DLD1 (cell line): Measurements from ENCODE around the gene C6orf120.

ENCODE experiments used
- in situ Hi-C: cut with HindIII; loops from 2 replicates; pipeline ENCODE4 v1.10.0; 2017; ENCODE audit warnings: low sequenced_read_pairs

The C6orf120 gene

GRCh38 chr6:169724494-169725124 is 22.7 kb downstream of the C6orf120 start, which contains the start of gene PHF10:
TSS of gene PHF10 (minus strand) at chr6:169724500. CDS start at chr6:169723931, 569 bp downstream.
- in situ Hi-C loops, result no loop called here

- in situ Hi-C loops, result no loop called here
These were observed 23.5 kb downstream of the C6orf120 start for GRCh38 chr6:169725125-169726048.

GRCh38 chr6:169726049-169726400 is 24.1 kb downstream of the C6orf120 start:
- in situ Hi-C loops, result no loop called here

DNA sequence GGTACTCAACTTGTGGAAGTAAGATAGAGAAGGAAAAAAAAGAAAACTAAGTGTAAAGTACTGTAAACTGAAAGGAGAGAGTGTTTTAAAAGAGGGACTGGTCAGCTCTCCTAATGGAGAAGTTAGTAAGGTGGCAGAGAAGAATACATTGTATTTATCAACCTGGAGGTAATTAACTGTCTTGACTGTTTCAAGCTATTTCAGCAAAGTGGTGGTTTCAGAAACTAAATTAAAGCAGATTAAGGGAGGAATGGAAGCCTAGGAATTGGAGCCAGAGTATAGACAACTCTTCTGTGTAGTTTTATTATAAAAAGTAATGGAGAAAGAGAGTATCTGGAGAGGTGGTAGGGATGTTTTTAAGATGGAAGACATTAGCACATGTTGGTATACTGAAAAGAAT is 25.0 kb downstream of the C6orf120 start:
- in situ Hi-C loops, result no loop called here

DNA sequence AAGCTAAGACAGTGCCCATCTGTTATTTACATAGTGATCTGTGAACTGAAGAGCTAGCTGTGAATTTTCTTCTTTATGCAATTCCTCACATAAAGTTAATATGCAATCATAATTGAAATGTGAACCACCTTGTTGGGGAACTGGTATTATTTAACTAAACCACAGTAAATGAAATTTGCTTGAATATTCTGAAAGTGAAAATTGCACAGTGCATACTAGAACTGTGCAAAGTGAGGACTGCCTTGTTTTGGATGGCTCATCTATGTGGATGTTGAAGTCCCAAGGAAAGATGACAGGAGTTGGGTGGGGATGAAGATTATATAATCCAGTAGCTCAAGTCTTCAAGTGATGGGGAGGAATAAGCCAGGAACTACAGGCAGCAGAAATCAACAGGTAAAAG is 28.0 kb downstream of the C6orf120 start:
- in situ Hi-C loops, result no loop called here

DNA sequence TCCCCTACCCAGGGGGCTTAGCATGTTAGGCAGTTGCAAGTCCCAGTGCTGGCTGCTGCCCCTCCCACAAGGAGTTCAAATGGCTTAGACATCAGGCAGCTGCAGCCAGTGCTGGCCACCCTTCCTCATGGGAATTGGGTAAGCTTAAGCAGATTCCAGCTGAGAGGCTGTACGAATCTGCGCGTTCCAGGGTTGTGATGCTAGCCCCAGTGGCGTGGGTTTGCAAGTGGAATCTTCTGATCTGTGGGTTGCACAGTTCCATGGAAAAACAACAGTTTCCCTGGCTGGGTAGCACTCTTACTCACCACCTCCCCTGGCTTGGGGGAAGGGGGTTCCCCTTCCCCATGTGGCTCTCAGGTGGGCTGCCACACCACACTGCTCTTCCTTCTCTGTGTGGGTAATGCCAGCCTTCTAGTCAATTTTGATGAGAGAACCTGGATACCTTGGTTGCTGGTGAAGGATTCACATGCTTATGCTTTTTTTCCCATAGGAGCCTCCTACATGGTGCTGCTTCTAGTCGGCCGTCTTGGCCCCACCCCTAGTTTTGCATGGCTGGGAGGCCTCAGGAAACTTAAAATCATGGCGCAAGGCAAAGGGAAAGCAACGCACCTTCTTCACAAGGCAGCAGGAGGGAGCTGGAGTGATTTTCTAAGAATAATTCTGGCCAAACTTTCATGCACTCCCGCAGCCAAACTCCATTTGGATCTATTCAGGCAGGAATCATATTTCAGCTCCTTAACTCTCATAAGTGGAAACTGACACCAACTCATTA is 36.5 kb downstream of the C6orf120 start:
- in situ Hi-C loops, result no loop called here

- in situ Hi-C loops, result no loop called here
These were observed 37.1 kb downstream of the C6orf120 start for GRCh38 chr6:169738976-169739529.

- in situ Hi-C loops, result no loop called here
These were observed 39.4 kb downstream of the C6orf120 start for GRCh38 chr6:169741344-169741743.

DNA sequence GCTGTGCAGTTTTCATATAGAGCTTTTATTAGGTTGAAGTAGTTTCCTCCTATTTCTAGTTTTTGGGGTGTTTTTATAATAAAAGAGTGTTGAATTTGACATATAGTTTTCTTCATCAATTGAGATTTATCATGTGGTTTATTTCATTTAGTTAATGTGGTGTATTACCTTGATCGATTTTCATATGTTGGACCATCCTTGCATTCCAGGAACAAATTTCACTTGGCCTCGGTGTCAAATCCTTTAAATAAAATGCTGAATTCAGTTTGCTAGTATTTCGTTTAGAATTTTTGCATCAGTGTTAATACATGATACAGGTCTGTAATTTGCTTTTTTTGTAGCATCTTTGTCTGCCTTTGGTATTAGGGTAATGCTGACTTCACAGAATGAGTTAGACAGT is 43.5 kb downstream of the C6orf120 start:
- in situ Hi-C loops, result no loop called here

GRCh38 chr6:169746556-169746955 is 44.6 kb downstream of the C6orf120 start:
- in situ Hi-C loops, result no loop called here

DNA sequence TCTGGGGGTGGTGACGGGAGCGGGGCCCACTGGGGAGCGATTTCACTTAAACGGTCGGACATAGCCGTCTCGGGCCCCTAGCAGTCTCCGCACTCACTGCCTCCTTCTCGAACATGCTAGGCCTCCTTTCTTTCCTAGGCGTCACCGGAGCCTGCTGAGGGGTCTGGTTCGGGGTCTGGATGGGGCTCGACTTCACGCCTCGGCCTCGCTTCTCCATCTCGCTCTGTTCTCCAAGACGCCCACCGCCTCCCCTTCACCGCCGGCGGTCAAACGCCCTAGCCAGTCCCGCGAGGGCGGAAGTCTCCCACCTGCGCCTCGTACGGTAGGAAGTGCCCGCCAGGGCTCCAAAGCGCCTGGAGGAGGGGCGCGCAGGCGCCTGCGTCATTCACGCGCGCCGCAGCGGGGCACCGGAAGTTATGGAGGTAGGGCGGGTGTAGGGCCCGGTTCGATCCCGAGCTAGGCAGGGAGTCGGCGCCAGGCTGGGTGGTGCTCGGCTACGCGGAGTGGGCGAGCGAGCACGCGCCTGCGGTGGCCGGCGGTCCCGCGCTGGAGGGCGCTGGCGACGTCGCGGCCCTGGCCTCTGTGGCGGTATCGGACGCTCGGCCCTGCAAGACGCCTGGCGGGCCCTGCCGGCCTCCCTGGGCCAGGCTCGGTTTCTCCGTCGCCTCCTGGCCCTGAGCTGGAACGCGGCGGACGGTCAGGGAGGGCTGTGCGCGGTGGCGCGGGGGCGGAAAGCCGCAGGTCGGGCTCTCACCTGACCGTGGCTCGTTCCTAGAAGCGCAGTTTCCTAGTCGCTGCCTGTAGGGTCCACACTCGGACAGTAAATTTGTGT is 49.5 kb downstream of the C6orf120 start, which contains the start of the genes DYNLT2 and ERMARD:
Gene DYNLT2, minus strand, starts transcription at position 331 of the 832 bp plus-strand sequence. Its CDS starts 114 bp downstream, at position 217.
Gene ERMARD, plus strand, starts transcription at position 381 of the 832 bp plus-strand sequence. Its CDS starts 36 bp downstream, at position 417.
- in situ Hi-C loops, result no loop called here

DNA sequence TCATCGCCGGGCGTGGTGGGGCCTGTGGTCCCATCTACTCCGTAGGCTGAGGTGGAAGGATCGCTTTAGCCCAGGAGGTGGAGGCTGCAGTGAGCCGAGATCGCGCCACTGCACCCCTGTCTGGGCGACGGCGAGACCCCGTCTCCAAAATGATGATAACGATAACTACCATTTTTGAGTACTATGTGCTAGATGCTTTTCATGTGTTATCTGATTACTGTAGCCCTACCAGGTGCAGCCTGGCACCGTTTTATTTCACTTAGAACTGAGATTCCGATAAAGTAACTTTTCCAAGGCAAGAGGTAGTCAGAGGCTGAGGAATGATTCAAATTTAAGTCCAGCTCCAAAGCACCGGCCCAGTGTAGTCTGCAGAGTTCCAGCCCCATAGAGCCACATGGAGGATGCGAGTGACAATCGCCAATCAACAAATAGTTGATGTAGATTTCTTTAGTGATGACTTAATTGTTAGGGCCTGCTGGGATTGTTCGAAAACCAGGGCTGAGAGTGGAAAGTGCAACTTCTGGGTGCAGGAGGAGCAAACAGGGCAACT is 50.2 kb downstream of the C6orf120 start:
- in situ Hi-C loops, result no loop called here
